HPDE6-E6E7 (cell line): ENCODE results near the gene CPNE7.
"Not testable (repeated sequence)": the region's sequence is repeated elsewhere in the genome, so short reads cannot be mapped to it uniquely, and the experiment has no call there.

ENCODE experiments used
- DNase-seq: peaks from one replicate; pipeline ENCODE4 v3.0.0; 2011; ENCODE audit warnings: missing footprints; ENCODE audit errors: extremely low spot score

The CPNE7 gene

GRCh38 chr16:89565506-89566372 is 9.8 kb upstream of the CPNE7 start:
- DNase-seq = peak; percentile 67

- no peak for DNase-seq
Observed at GRCh38 chr16:89567656-89568594, 7.6 kb upstream of the CPNE7 start.

GRCh38 chr16:89569506-89570341 is 5.8 kb upstream of the CPNE7 start:
- no peak for DNase-seq

GRCh38 chr16:89570342-89570923 is 5.1 kb upstream of the CPNE7 start:
- DNase-seq = no peak

- DNase-seq = not testable (repeated sequence)
Observed at GRCh38 chr16:89570983-89571598, 4.5 kb upstream of the CPNE7 start.

GRCh38 chr16:89571636-89572035 is 3.9 kb upstream of the CPNE7 start:
- no peak for DNase-seq

- no peak for DNase-seq
Observed at GRCh38 chr16:89572073-89572484, 3.5 kb upstream of the CPNE7 start.

GRCh38 chr16:89572485-89573205 is 2.9 kb upstream of the CPNE7 start:
- DNase-seq = no peak

GRCh38 chr16:89573826-89574680 is 1.5 kb upstream of the CPNE7 start:
- DNase-seq = no peak

- peak; percentile 92 for DNase-seq
Observed at GRCh38 chr16:89574681-89575246, 794 bp upstream of the CPNE7 start.

- no peak for DNase-seq
Observed at GRCh38 chr16:89576153-89577054, 846 bp downstream of the CPNE7 start.

- no peak for DNase-seq
Observed at GRCh38 chr16:89577055-89577759, 1.6 kb downstream of the CPNE7 start.

- DNase-seq = no peak
Observed at GRCh38 chr16:89579351-89579750, 3.8 kb downstream of the CPNE7 start.

GRCh38 chr16:89581045-89581695 is 5.6 kb downstream of the CPNE7 start:
- DNase-seq = peak; percentile 88

GRCh38 chr16:89581861-89582563 is 6.5 kb downstream of the CPNE7 start:
- DNase-seq = peak; percentile 70

GRCh38 chr16:89582614-89583196 is 7.1 kb downstream of the CPNE7 start:
- DNase-seq = no peak
